ENCODE results near the gene TMEM108.

TMEM108 gene

DNA sequence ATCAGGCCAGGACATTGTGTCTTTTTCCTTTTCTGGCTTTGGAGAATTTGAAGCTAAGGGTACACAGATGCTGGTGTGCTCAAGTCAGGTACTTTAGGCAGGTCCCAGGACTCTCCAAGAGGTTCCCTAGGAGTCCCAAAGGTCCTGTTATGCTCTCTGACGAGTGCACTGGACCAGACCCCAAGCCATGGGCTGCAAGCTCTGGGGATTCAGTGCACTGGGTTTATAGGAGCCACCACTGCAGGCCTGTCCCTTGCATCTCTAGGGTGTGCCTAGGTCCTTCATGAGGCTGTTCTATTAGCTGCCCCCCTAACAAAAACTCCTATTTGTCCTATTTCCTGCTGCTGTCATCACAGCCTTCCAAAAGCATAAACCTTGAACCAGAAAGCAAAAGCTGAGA, 329.8 kb downstream of the TMEM108 start:
- DNase-seq, result no peak

GRCh38 chr3:133368371-133369067, 330.3 kb downstream of the TMEM108 start:
- no peak for DNase-seq

GRCh38 chr3:133369068-133369440, 330.9 kb downstream of the TMEM108 start:
- DNase-seq, result no peak

GRCh38 chr3:133371181-133371580, 333.0 kb downstream of the TMEM108 start:
- no peak for DNase-seq

DNA sequence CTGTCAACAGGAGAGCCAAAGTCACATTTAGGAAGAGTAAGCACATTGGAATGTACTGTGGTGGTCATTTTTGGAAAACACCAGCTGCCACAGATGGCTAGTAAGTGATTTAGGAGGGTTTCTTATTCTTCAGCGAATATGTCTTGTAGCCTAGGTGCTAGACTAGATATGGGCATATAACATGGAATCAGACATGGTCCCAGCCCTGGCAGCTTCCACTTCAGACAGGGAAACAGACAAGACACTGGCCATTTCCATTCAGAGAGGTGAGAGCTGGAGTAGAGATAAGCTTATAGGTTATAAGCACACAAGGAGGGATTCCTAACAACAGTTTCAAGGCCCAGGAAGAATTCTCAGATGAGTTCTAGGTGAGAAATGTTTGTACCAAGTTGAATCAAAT, 333.5 kb downstream of the TMEM108 start:
- no peak for DNase-seq

DNA sequence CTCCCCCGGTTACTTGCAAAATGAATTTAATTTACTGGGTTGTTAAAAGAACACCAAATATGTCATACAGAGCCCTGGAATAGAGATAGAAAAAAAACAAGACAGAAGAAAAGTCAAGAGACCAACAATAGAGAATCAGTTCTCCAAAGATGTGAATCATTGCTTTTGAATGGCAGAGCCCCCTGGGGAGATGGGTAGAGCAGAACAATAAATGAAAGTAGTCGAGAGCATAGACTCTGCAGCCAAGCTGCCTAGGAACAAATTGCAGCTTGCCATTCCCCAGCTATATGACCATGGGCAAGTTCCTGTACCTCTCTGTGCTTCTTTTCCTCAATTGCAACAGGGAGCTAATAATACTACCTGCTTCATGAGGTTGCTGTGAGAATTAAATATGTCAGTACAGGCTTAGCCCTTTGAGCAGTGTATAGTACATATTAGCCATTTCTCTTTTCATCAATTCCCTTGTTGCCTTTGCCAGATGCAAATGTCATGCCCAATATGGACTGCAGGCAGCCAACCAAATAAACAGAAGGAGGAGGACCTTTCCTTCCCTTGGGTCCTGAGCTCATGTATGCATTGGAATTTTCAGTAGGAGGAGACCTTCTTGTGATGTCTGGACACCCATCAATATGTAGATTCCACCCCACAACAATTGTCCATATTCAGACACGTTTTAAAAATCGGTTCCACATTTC, 336.7 kb downstream of the TMEM108 start:
- peak in 1 of 2 experiments; percentile 40 for DNase-seq

DNA sequence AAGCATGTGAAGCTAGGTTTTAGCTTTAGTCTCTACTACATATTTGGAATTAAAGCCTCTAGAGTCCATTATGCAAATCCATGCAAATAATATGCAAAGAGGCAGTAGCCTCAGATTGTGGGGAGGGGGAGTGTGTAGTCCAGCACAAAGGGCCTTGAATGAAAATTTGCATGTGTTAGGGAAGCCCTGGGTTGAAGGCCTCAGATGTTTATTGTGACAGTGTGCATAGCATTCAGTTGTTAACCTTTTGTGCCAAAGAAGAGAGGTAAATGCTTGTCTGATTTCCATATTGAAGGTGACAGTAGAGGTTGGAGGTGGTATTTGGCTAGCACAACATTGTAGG, 337.2 kb downstream of the TMEM108 start:
- no peak for DNase-seq

GRCh38 chr3:133376810-133377209, 338.6 kb downstream of the TMEM108 start:
- no peak for DNase-seq

- no peak for DNase-seq
Measured at GRCh38 chr3:133377396-133377795, 339.2 kb downstream of the TMEM108 start.

DNA sequence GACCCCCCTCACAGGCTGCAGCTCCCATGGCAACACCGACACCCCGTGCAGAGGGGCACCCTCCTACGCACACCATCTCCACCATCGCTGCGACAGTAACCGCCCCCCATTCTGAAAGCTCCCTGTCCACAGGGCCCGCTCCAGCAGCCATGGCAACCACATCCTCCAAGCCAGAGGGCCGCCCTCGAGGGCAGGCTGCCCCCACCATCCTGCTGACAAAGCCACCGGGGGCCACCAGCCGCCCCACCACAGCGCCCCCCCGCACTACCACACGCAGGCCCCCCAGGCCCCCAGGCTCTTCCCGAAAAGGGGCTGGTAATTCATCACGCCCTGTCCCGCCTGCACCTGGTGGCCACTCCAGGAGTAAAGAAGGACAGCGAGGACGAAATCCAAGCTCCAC, 341.7 kb downstream of the TMEM108 start:
- no peak for DNase-seq

DNA sequence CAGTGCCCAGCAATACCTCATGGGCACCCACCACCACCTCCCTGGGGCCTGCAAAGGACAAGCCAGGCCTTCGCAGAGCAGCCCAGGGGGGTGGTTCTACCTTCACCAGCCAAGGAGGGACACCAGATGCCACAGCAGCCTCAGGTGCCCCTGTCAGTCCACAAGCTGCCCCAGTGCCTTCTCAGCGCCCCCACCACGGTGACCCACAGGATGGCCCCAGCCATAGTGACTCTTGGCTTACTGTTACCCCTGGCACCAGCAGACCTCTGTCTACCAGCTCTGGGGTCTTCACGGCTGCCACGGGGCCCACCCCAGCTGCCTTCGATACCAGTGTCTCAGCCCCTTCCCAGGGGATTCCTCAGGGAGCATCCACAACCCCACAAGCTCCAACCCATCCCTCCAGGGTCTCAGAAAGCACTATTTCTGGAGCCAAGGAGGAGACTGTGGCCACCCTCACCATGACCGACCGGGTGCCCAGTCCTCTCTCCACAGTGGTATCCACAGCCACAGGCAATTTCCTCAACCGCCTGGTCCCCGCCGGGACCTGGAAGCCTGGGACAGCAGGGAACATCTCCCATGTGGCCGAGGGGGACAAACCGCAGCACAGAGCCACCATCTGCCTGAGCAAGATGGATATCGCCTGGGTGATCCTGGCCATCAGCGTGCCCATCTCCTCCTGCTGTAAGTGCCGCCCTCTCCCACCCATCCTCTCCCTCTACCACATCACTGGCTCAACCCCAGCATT, 342.5 kb downstream of the TMEM108 start:
- DNase-seq, result no peak

GRCh38 chr3:133381346-133382109, 343.3 kb downstream of the TMEM108 start:
- no peak for DNase-seq

- DNase-seq, result no peak
Measured at GRCh38 chr3:133383175-133383574, 345.0 kb downstream of the TMEM108 start.

DNA sequence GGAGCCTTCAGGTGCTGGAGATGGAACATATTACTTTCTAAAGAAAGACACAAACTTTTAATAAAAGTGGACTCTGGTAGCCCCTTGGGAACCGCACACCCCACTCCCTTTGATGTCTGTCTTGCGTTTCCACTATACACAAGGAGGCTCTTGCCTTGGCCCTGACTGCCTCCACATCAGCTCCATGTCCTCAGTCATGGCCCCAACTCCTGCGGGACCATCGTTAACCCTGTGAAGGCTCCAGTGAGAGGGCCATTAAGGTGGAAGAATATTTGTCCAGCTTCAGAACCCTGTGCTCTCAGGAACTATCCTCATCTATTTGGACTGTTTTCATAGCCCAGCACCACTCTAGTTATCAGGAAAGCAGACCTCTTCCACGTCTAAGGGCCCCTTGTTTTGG, 345.6 kb downstream of the TMEM108 start:
- no peak for DNase-seq

DNA sequence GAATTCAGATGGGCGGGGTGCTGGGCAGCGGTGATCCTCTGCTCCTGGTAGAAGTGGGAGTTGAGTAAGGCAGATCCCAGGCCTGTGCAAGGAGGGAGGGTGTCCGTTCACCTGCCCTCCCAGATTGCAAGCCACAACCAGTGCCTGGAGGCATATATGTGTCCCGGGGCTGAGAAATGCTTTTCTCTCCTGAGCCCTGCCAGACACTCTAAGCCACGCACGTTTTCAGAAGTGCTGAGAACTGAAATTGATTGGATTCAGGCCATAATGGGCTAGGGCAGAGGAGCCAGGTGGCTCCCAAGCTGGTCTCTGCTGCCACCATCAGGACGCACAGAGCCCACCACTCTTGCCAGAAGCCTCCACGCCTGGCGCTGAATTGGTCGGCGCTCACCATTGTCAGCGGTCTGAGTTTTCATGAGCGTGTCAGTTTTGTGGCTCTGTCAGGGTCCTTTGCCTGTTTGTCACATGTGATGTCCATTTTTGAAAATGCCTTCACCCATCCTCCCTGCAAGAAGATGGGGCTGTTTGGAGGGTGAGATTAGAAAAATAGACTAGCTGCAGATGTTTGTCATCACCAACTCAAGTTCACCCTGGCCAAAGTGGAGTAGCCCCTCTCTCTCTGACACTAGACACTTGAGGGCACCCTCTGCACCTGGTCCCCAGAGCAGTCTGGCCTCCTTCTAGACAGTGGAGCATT, 346.3 kb downstream of the TMEM108 start:
- peak; percentile 17 to 46 for DNase-seq

DNA sequence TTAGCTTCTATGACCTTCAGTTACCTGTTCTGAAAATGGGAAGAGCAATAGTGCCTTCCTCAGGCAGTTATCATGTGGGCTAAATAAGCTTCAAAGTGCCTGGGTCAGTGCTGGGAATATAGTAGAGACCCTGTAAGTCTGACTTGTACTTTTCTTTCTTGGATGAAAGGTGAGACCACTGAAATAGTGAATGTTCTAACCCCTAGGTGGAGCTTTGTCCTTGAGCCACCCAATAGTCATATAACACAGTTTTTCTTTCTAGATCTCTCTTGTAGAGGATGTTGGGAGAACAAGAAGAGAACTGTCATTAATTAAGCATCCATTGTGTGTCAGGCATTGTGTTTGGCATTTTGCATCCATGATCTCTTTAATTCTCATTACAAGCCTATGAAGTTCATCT, 348.7 kb downstream of the TMEM108 start:
- DNase-seq, result no peak

- DNase-seq, result no peak
Measured at GRCh38 chr3:133387341-133387740, 349.1 kb downstream of the TMEM108 start.

DNA sequence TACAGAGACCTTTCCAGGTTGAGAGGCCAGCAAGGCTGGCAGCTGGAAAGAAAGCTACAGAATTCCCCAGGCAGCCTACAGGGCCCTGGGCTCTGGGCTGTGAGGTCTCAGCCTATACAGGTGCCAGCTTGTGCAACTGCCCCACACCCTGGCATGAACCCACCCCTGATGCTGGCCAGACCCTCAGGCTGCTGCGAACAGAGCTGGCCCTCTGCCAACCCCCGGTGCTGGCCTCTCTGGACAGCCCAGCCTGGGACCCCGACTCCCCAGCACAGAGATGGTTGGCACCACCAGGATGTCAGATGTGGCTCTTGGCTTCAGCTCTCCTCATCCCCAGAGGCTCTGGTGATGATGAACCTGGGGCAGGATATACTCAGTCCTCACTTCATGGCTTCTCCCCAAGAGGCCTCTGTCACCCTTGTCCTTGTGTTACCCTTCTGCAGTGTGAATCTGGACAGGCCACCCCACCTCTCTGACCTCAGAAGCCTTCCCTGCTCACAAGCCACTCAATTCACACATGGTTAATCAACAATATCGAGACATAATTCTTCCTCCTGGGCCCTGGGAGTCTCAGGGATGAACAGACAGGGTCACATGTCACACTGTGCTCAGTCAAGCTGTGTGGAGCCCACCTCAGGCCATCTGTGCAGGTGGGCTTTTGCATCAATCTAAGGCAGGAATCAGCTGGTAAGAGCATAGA, 350.7 kb downstream of the TMEM108 start:
- no peak for DNase-seq

DNA sequence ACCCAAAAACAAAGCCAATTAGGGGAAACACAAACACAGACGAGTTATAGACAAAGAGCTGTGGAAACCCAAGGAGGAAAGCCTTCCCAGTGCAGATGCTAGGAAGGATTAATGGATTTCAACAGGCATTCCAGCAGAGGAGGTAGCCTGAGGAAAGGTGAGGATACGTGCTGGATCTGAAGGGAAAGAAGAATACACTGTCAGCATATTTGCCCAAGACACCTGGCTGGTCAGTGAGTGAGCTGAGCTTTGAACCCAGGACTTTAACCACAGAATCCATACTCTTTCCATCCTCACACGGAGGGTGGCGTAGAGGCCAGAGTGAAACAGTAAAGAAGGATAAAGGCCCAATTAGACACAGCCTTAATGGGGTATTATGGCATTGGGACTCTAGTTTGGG, 352.5 kb downstream of the TMEM108 start:
- DNase-seq, result no peak

DNA sequence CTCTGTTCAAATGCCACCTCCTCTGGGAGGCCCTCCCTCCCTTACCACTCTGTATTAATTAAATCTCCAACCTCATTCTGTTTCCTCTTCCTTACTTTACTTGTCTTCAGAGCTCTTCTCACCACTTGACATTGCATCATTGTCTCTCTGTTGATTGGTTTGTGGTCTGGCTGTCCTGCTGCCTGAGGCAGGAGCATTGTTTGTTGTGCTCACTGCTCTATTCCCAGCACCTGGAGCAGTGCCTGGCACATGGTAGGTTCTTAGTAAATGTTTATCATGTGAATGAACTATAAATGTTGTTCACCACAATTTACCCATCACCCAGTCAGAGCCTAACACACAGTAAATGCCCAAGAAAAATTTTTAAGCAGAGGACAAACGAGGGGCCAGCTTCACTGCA, 355.0 kb downstream of the TMEM108 start:
- DNase-seq, result no peak

GRCh38 chr3:133393691-133394474, 355.7 kb downstream of the TMEM108 start:
- DNase-seq, result no peak

Measured in NCI-H187 (cell line).